NCI-H526 treated with DMSO at 0.1 percent for 48 hours (cell line): ENCODE data around the gene CDH19.

Experiments
- DNase-seq: peaks from one replicate; lab custom pipeline; 2025; lab: John Stamatoyannopoulos, UW

The CDH19 gene, protein sequence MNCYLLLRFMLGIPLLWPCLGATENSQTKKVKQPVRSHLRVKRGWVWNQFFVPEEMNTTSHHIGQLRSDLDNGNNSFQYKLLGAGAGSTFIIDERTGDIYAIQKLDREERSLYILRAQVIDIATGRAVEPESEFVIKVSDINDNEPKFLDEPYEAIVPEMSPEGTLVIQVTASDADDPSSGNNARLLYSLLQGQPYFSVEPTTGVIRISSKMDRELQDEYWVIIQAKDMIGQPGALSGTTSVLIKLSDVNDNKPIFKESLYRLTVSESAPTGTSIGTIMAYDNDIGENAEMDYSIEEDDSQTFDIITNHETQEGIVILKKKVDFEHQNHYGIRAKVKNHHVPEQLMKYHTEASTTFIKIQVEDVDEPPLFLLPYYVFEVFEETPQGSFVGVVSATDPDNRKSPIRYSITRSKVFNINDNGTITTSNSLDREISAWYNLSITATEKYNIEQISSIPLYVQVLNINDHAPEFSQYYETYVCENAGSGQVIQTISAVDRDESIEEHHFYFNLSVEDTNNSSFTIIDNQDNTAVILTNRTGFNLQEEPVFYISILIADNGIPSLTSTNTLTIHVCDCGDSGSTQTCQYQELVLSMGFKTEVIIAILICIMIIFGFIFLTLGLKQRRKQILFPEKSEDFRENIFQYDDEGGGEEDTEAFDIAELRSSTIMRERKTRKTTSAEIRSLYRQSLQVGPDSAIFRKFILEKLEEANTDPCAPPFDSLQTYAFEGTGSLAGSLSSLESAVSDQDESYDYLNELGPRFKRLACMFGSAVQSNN

DNA sequence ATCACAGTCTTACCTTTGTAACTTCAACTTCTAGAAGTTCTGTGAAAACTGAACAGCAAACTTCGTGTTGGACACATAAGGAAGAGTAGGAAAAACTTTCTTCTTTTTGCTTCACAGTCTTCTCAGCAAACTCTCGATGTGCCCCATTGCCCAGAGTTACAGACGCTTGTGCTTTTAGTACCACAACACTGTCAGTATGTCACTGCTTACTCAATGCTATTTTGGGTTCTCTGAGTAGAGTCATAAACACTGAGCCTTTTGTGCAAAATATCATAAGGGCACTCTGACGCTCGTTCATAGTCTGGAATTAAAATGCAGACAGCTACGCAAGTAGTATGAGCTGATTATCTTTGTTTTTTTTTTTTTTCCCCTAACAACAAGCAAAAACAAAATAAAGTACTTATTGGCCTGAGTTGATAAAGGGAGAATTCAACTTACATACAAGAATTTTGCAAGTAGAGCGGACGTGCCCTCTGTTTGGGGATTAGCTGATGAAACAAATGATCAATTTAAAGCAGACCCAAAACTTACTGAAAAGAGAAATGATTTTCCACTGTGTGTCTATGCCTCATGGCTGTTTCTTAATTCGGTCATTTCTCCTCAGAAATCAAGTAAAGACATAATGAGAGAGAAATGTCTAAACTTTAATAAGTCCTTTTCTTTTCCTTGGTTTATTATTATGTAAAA is at the start of gene CDH19:
Gene CDH19, minus strand, starts transcription at position 150 of the 687 bp plus-strand sequence. CDS start 31,886 bp downstream, outside the sequence.
- no peak for DNase-seq

DNA sequence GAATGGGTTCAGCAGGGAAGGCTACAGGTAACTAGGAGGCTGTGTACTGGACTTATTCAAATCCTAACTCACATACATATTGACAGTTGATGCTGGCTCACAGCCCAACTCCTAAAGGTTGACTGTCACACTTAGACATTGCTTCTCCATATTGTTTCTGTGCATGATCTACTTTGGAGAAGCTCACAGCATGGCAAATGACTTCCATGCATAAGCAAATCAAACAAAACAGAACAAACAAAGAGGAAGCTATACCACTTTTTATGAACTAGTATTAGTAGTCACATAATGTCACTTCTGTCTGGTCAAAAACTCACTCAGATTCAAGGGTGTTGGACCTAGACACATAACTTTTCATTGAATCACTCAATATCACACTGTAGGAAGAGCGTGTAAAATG is 43.8 kb upstream of the CDH19 start:
- DNase-seq: peak; percentile 38

DNA sequence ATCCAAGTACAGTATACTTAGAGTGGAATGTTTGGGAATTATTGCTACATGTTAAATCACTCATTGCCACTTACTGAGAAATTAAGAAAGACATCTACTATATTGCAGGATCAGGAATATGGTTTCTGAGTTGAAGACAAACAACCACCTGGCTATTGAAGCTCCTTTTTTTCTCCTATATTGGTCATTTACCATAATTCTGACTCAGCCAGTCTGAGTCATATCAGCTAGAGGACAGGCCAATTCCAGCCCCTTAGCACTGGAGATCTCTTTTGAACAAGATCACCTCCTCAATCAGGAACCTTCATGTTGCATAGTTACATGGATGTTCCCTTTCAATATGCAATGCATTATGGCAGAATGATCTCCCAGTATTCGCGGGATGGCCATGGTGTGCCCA is 42.7 kb upstream of the CDH19 start:
- DNase-seq: no peak

DNA sequence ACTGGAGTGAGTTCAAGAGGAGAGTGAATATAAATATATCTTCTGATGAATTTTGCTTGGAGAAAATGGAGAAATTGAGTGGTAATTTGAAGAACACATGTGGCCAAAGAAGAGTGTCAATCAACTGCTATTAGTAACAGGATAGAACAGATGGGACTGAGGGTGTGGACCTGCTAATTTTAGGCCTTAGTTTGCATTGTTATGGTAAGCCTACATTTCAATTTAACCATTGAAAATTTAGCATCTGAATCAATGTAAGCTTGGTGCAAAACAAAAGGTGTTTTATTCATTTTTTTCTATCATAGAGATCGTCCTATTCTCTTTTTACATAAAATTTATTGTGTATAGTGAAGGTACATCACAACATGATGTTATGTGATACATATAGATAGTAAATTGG is 42.1 kb upstream of the CDH19 start:
- DNase-seq: no peak

DNA sequence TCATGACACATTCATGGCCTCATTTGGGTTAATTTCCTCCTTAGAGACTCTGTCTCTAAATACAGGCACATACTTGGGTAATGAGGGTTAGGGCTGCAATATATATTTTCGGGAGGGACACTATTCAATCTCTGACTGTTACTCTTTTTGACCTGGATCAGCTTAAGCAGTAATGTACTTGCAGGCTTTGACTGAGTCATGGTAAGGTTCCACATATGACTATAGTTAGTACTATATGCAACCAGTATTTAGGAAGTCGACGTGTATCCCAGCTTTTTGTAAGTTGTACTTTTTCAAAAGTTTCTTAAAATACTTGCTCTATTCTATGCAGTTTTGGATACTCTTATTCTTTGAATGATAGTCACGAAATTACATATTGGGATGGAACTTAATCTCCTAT is 37.2 kb upstream of the CDH19 start:
- DNase-seq: no peak

DNA sequence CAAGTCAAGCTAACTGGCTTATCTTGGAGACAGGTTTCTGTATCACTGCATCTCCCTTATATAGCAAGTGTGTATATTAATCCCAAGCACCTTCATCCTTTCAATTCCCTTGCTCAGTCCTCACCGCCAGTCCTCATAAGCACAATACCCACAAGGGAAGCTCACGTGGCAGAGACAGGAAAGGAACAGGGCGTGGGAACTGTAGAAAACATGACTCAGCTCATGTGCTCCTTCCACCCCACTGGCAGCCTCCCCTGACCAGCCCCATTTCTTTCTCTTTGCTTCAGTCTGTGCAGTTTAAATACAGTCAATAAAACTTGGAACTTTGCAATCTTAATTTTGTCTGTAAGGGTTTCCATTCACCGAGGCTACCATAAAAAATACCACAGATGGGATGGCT is 36.5 kb upstream of the CDH19 start:
- DNase-seq: no peak

DNA sequence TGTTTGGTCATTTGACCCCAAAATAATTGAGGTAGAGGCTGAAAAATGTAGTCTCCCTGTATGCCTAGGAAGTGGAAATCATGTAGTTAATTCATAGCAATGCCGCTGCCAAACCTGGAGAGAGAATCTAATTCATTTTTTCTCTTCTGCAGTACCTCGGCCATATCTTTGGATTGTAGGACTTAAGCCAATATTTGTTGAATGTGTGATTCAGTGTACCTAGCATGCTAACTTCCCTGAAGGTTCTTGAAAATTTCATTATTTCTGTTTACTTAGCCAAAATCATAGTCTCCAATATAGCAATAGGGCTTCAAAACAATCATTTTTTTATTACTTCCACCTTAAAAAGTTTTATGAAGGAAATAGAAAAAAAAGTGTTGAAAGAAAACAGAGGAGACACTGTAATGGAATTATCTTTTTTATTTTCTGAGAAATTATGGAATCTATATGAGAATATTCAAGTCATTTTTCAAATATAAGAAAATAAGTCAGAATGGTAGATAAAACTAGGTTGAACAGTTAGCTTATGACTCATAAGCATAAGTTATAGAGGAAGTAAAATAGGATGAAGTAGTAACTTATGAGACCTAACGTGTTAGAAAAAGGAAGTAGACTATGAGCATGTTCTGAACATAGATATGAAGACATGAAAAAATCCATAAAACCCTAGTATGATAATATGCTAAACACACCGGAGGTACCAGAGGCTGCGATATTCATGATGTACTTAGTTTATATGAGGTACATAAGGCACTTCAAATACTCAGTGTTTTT is 35.2 kb upstream of the CDH19 start:
- no peak for DNase-seq

DNA sequence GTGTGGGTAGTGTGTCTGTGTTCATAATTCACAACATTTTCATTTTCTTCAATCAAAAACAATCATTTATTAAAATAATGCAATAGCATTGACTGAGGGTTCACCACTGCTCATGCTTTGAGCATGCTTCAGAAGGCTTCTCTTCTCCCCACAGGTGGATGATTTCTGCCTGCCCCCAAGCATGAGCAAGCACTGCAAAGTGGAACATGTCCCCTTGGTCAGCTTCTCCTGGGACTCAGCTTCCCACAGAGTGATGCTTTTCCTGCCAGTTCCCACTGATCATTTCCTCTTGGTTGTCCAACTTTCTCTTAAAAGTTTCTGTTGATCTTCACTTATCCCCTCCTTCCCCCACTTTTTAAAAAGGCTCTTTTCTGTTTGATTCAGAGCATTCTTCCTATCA is 31.5 kb upstream of the CDH19 start:
- DNase-seq: no peak

DNA sequence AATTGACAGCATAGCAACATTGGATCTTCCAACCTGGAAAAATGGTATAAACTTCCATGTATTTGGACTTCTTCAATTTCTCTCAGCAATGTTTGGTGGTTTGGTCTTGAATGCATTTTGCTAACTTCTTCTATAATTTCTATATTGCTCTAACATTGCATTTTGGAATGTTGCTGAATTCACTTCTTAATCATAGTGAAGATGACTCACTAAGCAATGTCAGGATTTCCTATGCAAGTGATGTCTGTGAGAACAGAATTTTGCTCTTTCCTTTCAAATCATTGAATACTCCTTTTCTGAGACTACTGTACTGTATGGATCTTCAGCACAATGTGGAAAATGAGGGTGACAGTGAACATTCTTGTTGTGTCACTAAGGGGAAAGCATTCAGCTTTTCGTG is 28.9 kb upstream of the CDH19 start:
- no peak for DNase-seq

DNA sequence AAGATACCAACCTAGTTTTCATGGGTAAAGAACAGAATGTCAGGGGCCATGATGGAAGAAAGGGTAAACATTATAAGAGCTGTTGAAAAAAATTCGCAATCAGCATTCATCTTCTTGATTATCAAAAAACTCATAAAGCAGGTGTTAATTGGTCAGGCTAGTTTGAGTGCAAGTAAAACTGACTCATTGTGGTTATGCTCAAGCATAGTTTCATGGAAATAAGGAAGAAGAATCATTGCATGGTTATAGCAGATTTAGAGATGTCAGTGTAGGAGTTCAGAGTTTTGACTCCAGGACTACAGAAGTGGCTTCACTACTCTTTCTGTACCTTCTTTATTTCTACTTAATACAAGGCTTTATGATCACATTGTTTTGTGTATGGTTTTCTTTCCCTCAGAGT is 26.9 kb upstream of the CDH19 start:
- DNase-seq: no peak

DNA sequence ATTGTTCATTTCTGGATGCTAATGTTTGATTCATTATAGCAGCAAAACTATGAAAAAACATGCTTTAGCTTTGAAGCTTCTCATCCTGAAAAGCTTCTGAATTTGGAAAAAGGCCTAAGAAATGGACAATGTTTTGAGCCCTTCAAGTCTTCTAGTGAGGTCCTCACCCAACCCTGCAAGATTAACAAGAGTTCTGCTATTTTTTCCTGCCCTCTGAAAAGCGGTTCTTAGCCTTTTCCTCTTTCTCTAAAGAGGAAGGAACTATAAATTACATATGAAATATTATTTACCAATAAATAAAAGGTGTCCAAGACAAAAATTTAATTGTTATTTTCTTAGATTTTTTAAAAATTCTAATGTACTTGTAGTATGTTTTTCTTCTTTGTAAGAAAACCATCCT is 19.9 kb upstream of the CDH19 start:
- DNase-seq: no peak

DNA sequence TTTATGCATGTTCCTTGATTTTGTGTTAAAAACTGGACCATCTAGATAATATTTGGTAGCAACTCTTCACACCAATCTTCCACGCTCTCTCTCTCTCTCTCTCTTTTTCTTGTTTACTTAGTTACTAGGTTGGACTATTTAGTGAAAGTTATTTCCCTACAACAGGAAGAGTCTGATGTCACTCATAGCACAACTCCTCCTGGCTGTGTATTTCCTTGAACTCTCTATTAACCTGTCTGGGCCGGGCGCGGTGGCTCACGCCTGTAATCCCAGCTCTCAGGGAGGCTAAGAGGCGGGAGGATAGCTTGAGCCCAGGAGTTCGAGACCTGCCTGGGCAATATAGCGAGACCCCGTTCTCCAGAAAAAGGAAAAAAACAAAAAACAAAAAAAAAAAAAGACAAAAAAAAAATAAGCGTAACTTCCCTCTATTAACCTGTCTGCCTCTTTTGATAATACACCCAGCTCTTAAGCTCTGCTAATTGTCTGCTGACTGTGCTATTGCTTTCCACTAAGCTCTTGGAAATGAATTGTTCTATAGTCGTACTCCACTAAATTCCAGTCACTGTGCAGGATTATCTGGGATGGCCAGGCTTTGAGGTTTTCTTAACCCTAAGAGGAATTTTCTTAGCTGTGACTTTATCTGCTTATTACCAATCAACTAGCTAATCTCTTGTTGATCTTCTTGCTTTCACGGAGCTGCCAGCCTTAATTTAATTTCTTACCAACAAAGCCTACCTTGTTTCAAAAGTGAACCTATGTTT is 18.1 kb upstream of the CDH19 start:
- DNase-seq: no peak

DNA sequence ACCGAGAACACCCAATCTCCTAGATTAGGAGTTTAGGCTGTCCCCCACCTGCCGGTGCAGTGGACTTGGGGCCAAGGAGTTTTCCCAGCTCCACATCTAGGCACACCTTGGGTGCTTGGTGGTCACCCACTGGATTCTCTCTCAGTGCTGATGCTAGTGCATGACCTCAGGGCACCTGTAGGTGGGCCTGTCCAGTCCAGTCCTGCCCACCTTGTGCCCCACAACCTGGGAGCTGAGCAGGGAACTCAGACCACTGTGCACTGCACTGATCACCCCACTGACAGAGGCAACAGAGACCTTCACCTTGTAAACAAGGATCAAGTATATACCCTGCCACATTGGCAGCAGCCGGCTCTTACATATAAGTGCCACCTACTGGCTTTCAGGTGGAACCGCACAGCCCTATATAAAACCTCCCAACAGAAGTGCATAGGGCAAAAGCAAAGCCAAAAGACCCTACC is 12.7 kb upstream of the CDH19 start:
- DNase-seq: peak; percentile 1

DNA sequence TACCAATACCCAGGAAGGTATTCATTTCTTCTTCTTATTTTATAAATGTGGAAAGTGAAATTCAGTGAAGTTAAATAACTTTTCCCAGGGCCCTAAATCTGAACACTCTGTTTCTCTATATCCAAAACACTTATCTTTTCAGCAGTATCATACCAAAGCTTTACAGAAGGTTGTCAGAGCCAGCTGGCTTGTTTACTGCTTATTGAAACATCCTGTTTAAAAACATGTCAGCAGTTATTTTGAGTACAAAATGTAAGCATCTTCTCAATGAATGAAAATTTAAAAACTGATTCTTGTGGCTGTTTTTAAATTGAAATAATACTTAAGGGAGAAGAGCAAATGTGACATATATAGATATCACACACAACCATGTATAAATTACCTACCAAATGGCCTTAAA is 11.3 kb upstream of the CDH19 start:
- DNase-seq: no peak

DNA sequence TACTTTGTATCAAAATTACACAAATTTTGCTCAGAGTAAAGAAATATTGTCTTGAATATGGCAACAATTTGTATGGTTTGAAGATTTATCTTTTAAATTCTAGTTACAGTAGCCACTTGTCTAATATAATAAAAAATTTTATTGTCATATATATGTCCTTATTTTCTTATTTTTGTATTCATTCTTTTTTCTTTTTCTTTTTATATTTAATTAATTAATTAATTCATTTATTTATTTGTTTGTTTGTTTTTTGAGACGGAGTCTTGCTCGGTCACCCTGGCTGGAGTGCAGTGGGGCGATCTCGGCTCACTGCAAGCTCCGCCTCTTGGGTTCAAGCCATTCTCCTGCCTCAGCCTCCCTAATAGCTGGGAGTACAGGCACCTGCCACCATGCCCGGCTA is 3.7 kb upstream of the CDH19 start:
- no peak for DNase-seq

DNA sequence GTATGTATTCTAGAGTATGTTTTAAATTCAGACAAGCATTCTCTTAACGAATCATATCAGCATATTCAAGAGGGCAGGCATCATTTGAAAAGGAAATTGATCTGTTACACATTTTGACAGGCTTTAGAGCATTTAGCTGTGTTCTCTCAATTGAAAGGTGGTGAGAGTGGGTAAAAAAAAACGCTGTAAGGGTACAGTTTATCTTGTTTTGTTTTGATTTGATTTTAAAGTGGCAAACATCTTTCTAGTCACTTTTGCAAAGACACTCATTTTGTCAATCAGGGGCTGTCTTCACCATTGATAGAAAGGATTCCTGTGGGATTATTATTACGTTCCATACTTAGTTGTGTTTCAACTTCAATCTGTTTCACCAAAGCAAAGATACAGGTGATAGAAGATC is 2.2 kb downstream of the CDH19 start:
- DNase-seq: no peak

DNA sequence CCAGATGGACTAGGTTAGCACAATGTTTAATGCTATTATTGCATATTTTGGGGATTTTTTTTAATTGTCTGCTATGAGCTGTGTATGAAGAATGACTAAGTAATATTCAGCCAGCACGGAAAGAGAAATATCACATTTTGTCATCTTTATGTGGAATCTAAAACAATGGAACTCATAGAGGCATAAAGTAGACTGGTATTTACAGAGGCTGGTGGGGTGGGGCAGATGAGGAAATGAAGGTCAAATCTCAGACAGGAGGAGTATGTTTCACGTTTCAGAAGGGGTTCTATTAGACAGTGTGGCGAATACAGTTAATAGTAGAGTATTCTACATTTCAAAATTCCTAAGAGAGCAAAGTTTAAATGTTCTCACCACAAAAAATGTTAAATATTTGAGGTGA is 4.7 kb downstream of the CDH19 start:
- DNase-seq: no peak

DNA sequence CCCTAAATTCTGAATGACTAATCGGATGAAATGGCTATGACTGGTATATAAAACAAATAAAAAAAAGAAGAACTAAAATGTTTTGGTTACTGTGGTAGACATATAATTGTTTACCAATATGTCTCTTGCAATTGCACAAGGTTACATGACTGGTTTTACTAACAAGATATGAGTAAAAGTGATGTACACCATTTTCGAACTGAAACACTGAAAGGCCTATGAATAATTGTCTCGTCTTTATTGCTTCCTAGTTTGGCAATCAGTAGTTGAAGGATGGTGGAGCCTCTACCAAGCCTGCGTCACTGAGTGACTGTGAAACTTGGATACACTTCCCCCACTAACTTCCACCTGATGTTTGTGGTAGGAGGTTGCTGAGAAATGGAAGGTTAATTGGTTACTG is 16.5 kb downstream of the CDH19 start:
- DNase-seq: no peak

DNA sequence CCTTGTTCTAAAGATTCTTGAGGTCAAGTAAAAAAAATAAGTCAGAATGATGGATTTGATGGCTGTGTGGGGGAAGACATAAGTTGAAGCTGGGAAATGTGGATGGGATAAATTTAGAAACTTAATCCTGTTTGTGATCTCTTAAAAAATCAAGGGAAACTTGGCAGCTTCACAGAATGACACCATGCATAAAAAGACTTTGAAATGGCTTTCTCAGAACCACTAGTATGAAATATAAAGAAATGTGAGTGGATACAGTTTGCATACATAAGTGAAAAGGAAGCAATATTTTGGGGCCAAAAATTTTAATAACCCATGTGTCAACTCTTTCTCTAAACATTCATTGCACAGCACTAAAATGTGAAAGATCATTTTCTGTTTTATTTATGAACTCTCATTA is 21.7 kb downstream of the CDH19 start:
- peak; percentile 41 for DNase-seq

DNA sequence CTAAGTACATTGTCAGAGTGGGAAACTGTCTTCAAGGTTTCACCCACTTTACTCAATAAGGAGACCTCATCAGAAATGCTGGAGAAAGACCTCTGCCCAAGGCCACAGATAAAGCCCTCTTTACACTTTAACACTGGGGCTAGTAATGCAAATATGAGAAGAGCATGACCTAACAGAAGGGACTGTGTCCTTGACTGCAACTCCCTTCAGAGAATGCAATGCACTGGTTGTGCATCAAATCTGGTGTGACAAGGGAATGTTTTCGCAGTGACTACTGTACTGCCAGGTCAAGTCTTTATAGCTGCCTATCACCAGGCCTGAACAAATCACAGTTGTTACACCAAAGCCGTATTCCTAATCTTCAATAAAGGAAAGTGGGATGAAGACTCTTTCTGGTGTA is 28.6 kb downstream of the CDH19 start:
- no peak for DNase-seq

DNA sequence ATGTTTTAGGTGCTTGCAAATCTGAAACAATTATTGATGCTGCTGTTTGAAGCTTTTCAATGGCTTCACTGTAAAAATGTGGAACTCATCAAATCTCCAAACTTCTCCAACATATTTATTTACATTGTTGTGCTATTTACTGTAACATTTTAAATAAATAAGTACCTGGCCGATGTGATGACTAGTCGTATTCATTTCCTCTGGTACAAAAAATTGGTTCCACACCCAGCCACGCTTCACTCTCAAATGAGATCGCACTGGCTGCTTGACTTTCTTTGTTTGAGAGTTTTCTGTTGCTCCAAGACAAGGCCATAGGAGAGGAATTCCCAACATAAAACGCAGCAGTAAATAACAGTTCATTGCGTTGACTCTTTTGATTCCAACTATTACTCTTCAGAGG is 32.0 kb downstream of the CDH19 start:
- DNase-seq: no peak
